Ureter (tissue), 1 donor: ENCODE data around the gene PADI3. TPM values are rescaled to one million over a fixed set of nuclear protein-coding genes. Genes with fewer than 3 reads are reported as not detected.
"Not testable (repeated sequence)": the region's sequence is repeated elsewhere in the genome, so short reads cannot be mapped to it uniquely, and the experiment has no call there.

Experiments used
- DNase-seq: peaks from one replicate; pipeline ENCODE4 v3.0.0-alpha.2; 2020; ENCODE audit warnings: low spot score
- total RNA-seq: library from RNA; stranded (reverse); gene quantifications from one replicate; pipeline ENCODE4 v1.2.4, GENCODE V29; 2023
- donor health status: DM: yes; HTN: yes; CAD: no.

Gene PADI3
- total RNA-seq, 1 donor from 2014 or later: 65.3 TPM

DNA sequence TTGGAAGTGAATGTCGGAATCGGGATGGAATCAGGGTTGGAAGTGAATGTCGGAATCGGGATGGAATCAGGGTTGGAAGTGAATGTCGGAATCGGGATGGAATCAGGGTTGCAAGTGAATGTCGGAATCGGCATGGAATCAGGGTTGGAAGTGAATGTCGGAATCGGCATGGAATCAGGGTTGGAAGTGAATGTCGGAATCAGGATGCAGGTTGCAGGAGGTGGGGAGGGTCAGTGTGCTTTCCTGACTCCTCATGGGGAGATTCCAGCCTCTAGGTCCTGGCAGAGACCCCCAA lies 7.2 kb upstream of the PADI3 start:
- not testable (repeated sequence) for DNase-seq

DNA sequence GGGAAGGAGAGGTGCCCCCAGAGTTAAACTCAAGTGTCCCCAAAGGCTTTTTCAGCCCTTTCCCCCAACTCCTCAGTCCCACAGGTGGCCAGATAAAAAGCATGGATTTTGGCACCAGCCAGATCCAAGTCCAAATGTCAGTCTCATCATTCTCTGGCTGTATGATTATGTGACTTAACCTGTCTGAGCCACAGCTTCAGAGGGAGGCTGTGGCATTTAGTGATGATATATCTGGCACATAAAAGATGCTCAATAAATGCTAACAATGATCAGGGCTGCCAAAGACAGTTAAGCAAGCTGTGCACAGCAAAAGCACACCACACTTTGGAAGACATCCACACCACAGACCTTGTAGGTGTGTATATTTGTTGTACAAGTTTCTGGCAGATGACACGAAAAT lies 5.6 kb upstream of the PADI3 start:
- no peak for DNase-seq

DNA sequence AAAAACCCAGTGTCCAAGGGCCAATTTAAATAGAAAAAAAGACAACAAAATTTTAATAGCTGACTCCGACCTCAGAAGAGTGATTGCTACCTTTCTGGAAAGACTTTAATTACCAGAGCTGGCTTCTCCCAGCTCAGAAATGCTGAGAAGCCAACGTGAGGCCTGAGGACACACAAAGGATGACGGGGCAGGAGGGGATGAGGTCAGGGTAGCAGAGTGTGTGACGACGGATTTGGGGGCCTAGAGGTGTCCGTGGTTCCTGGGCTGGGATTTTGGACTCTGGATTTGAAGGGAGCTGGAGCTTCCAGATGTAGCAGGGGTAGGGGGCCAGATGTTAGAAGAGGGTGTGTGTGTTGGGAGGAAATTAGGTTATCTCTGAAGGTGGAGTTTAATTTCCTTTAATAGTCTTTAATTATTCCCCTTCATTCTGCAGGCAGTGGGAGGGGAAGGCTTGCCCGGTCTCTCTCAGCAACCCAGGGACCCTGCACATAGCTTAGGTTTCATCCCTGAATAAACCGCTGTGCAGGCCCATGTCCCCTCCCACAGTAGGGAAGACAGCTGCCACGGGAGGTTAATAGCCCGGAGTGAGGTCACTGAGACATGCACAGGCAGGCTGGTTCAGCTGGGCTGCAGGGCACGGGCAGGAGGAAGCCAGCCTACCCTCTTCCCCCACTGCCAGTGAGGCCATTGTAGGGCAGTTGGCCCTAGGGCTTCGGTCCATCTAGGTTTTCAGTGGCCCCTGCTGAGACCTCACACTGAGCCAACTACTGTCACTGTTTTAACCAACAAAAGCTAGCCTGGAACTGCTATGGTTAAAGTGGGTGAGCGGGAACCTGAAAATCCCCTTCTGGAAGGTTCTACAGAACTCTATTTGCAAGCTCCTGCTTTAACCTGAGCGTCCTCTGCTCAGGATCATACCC lies 3.8 kb upstream of the PADI3 start:
- no peak for DNase-seq

DNA sequence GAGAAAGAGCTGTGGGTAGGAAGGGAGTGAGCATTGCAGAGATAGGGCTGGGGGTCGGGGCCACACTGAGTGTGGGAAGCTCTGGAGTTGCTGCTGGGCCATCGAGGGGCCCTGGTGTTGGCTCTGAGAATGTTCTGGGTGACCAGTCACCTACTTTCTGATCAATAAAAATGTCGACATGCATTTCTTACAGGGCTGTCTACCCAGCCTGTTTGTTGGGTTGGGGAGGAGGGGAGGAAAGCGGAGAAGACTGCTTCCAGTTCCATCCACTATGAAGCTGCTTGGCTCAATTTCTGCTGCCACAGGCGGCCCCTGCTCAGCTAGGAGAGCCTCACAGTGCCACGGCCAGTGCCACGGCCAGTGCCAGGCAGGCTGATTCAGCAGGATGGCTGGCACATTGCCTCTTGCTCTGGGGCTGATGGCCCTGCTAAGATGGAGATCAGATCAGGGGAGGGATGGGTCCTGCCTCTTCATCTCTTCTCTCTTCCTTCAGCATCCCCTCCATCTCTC lies 3.0 kb upstream of the PADI3 start:
- no peak for DNase-seq

DNA sequence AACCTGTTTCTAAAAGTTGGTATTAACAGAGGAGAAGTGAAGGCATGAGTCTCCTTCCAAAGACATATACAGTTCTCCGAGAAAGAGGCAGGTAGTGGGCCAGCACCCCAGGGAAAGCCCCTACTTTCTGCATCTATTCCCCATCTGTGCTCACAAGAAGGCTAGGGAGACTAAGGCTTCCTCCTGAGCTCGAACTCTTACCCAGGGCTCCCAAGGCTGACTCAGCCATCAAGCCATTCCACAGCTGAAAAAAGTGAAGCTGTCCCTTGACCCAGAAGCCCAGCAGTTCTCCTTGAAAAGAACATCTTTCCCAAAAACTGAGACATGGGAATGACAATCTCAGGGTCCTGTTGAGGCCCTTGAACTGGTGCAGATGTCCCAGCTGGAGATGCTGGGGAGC lies 1.9 kb upstream of the PADI3 start:
- DNase-seq: no peak

DNA sequence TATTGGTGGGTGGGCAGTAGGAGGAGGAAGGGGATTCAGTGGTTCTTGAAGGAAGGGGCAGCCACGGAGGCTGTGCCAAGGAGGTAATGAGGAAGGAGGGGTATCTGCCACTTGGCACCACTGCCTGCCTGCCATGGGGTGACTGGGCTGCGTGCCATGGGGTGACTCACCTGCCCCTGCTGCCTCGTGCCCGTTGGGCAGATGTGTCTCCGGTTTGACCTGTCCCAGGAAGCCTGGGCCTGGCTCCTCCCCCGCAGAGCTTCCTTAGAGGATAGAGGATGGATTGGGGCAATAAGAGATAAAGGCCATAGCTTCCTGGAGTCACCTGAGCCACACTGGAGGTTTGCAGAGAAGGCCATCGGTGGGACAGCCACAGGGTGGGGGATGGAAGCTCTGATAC lies 1.7 kb downstream of the PADI3 start:
- DNase-seq: peak; percentile 93

DNA sequence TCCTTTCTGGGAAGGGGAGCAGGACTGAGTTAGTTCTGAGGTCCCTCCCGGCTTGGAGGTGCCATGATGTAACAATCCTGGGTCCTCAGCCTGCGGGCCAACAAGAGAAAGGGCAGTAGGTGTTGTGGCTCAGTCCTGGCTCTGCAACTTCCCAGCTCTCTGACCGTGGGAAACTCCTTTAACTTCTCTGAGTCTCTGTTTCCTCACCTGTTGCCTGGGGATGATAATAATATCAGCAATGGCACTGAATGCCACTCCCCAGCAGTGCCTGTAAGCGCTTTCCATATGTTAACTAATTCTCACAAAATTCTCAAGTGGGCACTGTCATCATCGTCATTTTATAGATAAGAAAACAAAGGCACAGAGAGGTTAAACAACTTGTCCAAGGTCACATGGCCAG lies 2.3 kb downstream of the PADI3 start:
- no peak for DNase-seq

DNA sequence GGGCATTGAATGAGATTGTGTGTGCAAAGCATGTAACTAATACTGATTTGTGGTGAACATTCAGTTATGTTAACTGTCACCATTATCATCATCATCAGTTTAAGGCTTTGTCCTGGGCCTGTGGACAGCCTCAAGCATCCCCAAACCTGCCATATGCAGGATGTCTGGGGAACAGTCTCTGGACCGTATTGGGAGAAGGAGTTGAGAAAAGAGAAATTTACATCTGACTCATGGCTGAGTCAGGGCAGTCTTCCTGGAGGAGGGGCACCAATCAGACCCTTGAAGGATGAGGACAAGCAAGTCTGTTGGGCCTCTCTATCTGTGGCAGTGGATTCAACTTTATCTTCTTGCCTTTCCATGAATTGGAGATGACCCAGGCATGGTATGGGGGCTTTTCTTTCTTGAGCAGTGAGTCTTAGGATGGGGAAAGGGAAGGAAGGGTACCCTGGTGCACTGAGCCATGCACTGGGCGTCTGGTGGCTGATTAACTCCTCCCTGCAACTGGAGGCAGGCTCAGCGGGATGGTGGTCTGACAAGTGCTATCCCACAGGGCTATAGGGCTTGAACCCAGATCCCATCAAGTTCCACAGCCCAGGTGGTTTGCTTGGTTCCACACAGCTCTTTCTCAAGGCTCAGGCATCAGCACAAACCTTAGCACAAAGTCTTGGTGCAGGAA lies 2.9 kb downstream of the PADI3 start:
- DNase-seq: no peak

DNA sequence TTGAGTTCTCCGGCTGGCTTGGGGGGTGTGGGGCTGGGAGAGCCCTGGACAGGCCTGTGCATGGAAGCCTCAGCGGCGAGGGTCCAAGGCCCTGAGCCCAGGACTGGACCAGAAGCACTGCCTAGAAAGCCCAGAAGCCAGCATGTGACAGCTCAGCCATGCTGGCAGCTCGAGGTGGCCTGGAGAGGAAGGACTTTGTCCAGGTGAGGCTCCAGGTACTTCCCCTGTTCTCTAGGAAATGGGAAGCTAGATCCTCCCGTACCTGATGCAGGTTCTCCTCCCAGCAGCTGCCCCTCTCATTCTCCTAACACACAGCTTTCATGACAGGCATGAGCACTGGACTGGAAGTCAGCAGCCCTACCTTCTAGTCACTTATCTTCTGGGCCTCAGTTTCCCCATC lies 6.4 kb downstream of the PADI3 start:
- no peak for DNase-seq

DNA sequence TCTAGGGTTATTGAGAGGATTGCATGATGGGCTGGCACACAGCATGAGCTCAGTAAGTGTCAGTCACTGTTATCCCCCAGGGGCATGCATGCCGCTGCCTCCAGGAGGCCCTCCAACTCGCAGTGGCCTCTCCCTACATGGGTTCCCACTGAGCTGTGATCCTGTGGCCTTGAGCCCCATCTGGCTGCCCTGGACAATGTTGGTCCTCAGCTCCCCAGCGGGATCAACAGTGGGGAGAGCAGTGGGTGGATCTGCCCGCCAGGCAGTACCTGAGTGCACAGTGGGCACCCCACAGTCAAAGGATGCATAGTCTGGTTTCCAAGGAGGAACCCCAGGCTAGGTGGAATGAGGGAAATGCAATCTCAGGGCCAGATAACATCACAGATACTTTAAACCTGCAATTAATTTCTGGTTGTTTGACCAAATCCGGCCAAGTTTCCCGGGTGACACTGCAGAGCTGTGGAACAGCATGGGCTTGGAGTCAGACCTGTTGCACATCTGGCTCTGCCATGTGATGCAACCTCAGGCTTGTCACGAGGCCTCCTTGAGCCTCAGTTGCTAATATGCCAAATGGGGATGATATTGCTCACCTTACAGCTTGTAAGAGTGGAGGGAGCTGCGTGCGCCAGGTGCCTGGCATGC lies 9.3 kb downstream of the PADI3 start:
- DNase-seq: no peak

DNA sequence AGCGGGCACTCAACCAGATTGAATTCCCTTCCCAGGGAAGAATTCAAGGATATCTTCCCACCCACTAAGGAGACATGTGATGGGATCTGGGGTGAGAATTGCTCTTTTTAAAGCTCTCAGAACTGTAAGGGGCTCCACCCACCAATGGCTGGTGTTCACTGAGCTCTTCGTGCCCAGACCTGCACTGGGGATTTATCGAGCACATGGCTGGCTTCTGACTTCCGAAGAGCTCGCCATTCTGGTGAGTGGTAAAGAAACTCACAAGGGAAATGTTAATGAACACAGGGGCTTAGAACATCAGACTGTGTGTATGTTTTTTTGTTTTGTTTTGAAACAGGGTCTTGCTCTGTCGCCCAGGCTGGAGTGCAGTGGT lies 9.8 kb downstream of the PADI3 start:
- DNase-seq: no peak

DNA sequence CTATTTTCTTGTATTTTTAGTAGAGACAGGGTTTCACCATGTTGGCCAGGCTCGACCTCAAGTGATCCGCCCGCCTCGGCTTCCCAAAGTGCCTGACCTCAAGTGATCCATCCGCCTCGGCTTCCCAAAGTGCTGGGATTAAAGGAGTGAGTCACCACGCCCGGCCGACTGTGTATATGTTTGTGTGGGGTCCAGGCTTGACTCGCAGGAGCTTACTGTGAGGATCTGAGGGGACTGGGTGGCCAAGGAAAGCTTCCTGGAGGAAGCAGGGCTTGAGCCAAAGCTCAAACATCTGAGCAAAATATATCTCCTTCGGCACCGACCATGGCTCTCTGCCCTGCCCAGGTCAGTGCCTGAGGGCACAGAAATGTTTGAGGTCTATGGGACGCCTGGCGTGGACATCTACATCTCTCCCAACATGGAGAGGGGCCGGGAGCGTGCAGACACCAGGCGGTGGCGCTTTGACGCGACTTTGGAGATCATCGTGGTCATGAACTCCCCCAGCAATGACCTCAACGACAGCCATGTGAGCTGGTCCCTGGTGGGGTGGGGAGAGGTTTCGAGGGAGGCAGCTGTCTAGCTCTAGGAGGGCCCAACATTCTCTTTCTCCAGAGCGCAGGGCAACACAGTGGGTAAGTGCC lies 10.5 kb downstream of the PADI3 start:
- DNase-seq: no peak

DNA sequence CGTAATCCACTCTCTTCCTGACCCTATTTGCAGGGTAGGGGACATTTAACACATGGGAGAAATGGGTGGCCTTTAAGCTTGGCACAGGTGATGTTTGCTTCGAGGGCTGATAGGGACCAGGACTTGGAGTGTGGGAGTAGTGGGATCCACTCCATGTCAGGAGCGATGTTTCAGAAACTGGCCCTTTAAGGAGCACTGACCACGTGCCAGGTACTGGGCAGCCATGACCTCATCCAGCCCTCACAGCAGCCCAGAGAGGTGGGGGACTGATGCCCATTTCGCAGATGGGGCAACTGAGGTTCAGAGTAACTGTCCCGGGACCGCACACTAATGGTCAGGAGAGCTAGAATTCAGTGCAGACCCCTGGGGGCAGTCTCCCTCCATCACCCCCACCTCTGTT lies 11.4 kb downstream of the PADI3 start:
- no peak for DNase-seq

DNA sequence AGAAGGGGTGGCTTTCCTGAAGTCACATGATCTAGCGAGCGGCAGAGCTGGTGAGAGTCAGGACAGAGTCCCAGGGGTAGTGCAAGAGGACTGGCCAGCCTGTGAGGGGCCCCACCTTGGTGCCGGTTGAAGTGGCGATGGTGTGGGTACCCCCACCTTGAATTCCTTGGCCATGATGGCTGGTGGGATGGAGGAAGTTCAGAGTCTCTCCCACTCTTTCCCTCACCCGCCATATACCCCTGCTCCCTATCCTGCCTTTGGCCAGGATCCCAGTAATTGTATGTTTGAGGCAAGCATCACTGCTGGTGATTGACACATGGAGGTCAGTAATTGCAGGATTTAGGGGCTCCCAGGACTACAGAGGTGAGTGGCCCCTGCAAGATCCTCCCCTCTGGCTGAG lies 11.8 kb downstream of the PADI3 start:
- no peak for DNase-seq

DNA sequence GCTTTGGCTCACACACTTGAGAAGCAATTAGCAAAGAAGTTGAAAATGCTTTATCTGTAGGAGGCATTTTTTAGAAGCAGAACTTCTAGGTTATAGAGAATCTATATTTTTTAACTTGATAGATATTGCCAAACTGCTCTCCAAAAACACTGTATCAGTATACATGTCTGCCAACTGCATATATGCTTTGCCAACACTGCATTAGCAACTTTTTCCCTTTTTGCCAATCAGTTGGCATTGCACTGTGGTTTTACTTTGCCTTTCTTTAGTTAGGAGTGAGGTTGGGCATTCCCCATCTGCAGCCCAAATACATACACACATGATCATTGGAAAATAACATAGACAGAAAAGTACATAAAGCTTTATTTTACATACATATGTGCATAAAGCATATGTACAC lies 15.0 kb downstream of the PADI3 start:
- DNase-seq: no peak

DNA sequence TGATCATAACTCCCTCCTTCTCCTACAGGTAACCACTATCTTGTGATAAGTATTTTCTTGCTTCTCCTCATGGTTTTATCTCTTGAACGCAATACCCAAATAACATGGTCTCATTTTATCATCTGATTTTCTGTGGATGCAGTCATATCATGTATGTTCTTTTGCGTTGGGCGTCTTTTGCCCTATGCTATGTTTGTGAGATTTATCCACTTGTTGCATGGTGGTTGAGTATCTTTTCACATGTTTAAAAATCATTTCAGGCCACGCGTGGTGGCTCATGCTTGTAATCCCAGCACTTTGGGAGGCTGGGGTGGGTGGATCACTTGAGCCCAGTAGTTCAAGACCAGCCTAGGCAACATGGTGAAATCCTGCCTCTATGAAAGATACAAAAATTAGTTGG lies 15.6 kb downstream of the PADI3 start:
- no peak for DNase-seq

DNA sequence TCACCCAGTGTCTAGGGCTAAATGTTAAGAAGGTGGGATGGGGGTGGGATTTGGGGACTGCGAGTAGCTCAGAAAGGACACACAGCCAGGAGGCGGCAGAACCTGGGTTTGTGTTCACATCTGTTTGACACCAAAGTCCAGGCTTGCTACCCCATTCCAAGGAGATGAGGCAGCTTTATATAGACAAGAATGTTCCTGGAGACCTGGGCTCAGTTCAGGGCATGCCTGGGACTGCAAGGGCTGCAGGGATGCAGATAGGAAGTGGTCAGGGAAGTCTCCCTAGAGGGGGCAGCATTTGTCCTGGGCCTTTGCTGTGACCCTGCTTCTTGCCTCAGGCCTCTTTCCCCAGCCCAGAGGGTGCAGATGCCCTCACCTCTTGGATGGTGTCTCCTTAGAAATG lies 16.3 kb downstream of the PADI3 start:
- no peak for DNase-seq

DNA sequence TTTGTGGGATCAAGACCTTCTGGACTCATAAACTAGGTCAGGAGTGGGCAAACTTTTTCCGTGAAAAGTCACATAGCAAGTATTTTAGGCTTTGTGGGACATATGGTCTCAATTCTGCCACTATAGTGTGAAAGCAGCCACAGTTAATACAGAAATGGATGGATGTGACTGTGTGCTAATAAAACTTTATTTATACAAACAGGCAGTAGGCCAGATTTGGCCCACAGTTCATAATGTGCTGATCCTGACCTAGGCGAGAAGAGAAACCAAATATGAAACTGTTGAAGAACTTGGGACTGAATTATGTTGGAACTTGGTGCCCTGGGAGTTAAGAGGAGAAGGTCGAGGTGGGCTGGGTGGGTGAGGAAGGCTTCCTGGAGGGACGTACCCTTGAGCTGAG lies 17.1 kb downstream of the PADI3 start:
- no peak for DNase-seq

DNA sequence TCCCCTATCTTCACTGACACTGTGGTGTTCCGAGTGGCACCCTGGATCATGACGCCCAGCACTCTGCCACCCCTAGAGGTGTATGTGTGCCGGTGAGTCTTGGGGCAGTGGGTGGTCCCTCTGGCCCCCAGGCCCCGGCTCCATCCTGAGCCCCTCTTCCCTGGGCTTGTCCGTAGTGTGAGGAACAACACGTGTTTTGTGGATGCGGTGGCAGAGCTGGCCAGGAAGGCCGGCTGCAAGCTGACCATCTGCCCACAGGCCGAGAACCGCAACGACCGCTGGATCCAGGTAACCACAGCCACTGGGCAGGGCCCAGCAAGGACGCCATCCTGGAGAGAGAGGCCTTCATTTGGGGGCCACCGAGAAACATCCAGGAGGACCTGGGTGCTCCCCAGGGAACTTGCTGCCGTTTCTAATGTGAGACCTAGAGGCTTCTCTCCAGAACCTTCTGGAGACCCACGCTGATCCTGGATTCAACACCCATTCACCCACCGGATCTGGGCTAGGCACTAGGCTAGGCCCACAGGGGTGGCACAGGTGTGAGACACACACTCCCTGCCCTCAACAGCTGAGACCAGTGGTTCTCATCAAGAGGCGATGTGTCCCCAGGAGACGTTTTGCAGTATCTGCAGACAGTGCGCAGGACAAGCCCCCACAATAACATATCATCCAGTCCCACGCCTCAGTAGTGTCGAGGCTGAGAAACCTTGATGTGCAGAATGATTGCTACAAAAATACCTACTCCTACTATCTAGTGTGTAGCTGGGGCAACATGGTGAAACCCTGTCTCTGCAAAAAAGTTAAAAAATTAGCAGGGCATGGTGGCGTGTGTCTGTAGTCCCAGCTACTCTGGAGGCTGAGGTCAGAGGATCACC lies 22.2 kb downstream of the PADI3 start:
- DNase-seq: no peak

DNA sequence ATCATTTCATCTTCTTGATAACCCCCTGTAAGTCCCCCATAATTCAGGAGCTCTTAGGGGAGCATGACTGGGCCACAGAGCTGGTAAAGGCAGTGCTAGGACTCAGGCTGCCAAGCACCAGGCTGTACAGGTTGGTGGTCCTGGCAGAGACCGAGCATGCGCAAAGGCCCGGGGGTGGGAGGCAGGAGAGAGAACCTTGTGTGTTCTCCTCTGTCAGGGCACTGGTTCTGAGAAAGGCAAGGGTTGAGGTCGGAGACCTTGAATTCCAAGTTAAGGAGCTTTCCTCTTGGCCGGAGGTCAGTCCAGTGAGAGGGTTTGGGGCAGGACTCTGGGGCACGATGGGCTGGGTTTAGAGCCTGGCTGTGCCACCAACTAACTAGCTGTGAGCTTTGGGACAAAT lies 23.2 kb downstream of the PADI3 start:
- no peak for DNase-seq

DNA sequence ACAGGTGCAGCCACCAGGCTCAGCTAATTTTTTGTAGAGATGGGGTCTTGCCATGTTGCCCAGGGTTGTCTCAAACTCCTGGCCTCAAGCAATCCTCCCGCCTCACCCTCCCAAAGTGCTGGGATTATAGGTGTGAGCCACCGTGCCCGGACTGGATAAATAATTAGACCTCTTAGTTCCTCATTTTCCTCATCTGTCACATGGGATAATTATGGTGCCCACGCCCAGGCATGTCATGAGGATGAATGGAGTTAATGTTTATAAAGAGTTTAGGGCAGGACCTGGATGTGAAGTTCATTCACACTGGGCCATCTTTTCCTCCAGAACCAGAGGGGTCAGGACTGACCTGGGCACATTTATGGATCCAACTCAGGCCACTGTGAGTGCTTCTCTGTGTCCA lies 23.7 kb downstream of the PADI3 start:
- DNase-seq: no peak
